ENCODE data around the gene CISTR. TPM values are rescaled to one million over a fixed set of nuclear protein-coding genes. Genes with fewer than 3 reads are reported as not detected.

CISTR gene
- total RNA-seq, 4 donors from 2014 or later: not detected

- intact Hi-C loops (cut with DNase I): no loop called here
- no peak for DNase-seq
- no peak overlapping the region for H3K27ac ChIP-seq
- H3K9me3 ChIP-seq: no peaks in the 10 kb centered on the region
- peaks cover 7 to 23% (median 19%) of the 10 kb centered on the region in 3 donors for H3K4me1 ChIP-seq
- TF ChIP-seq, protein P1, sequence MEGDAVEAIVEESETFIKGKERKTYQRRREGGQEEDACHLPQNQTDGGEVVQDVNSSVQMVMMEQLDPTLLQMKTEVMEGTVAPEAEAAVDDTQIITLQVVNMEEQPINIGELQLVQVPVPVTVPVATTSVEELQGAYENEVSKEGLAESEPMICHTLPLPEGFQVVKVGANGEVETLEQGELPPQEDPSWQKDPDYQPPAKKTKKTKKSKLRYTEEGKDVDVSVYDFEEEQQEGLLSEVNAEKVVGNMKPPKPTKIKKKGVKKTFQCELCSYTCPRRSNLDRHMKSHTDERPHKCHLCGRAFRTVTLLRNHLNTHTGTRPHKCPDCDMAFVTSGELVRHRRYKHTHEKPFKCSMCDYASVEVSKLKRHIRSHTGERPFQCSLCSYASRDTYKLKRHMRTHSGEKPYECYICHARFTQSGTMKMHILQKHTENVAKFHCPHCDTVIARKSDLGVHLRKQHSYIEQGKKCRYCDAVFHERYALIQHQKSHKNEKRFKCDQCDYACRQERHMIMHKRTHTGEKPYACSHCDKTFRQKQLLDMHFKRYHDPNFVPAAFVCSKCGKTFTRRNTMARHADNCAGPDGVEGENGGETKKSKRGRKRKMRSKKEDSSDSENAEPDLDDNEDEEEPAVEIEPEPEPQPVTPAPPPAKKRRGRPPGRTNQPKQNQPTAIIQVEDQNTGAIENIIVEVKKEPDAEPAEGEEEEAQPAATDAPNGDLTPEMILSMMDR (IDR thresholded peaks at IDR 0.05): no peak
- no peak for TF ChIP-seq POLR2A (IDR thresholded peaks at IDR 0.05)
- no peak overlapping the region for H3K4me3 ChIP-seq
- peaks cover 0 to 6% (median 0%) of the 10 kb centered on the region in 4 donors for H3K27me3 ChIP-seq
- H3K36me3 ChIP-seq: peaks cover 0 to 4% (median 0%) of the 10 kb centered on the region in 3 donors
Measured at GRCh38 chr12:53729644-53730043, 22.1 kb downstream of the CISTR start.

DNA sequence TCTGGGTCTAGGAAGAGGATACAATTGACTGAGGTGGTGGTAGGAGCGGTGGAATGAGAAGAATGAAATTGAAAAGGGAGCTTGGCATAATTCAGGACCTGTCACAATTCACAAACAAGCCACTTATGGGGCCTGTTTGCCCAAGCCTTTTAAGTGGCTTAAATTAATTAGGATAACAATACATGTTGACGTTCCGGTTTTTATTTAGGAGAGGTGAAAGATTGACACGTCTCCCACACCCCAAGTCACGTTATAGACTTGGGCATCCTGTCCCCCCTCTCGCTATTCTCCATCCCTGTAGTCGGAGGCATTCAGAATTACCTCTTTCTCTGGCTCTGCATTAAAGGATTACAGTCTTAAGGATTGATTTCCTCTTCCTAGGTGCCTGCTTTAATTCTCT, 23.6 kb downstream of the CISTR start:
- intact Hi-C loops (cut with DNase I): no loop called here
- H3K36me3 ChIP-seq: peaks cover 5 to 18% (median 9%) of the 10 kb centered on the region in 3 donors
- peaks cover 7 to 23% (median 19%) of the 10 kb centered on the region in 3 donors for H3K4me1 ChIP-seq
- H3K4me3 ChIP-seq: peak overlapping the region in 2 of 4 donors; percentile 73 to 87
- DNase-seq: no peak
- WGBS, 2 donors: 54 to 65% methylated on average over 7 of the region's 7 CpGs
- peak overlapping the region in 3 of 4 donors; percentile 77 to 93 (median 87) for H3K27ac ChIP-seq
- H3K27me3 ChIP-seq: no peaks in the 10 kb centered on the region
- no peaks in the 10 kb centered on the region for H3K9me3 ChIP-seq
- no peak for TF ChIP-seq POLR2A (IDR thresholded peaks at IDR 0.05)
- TF ChIP-seq, protein P1 (IDR thresholded peaks at IDR 0.05): no peak

DNA sequence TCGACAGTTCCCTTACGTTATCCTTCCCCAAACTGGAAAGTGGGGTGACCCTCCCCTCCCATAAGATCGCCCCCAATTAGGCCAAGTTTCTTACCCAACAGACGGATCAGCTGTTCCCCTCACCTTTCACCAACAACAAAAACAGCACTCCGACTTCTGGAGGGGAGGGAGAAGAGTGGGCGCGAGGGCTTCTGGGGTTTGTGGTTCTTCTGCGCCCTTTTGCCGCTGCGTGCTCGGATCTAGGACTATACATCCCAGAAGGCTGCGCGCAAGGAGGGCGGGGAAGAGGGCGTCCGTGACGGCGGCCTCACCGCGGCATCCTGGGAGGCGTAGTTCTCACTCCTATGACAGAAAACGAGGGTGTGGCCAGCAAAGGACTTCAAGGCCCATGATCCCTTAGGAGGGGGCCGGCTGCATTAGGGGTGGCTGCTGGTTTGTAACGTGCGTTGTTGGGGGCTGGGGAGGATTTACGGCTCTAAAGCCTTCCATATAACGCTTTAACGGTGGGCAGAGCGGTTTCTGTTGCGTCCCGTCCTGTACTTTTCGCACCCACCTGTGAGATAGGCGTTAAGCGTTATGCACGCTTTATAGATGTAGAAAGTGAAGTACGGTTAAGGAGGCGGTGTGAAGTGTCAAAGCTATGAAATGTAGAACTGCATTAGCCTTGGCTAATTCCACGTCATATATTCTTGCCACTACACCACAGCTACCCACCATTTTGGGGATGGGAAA, 24.3 kb downstream of the CISTR start, which contains the start of gene CALCOCO1:
Gene CALCOCO1 (minus strand): TSS at position 143 of the 732 bp plus-strand sequence. CDS start 2,210 bp downstream, outside the sequence.
- Histone ChIP-seq H3K36me3 (peaks cover 7 to 26% (median 13%) of the 10 kb centered on the region in 3 donors), H3K27ac (peak within 1 kb of the TSS; percentile 77 to 93 (median 84)), H3K27me3 (no peaks in the 10 kb centered on the region), H3K9me3 (no peaks in the 10 kb centered on the region), H3K4me3 (peak within 1 kb of the TSS; percentile 54 to 90 (median 80)), H3K4me1 (peaks cover 7 to 23% (median 19%) of the 10 kb centered on the region in 3 donors)
- intact Hi-C loops (cut with DNase I): no loop called here
- peak; percentile 94 for DNase-seq
- TF ChIP-seq, protein P1 (IDR thresholded peaks at IDR 0.05): peak in 1 of 6 experiments; percentile 28
- peak in 3 of 4 donors; percentile 3 to 73 (median 3) for TF ChIP-seq POLR2A (IDR thresholded peaks at IDR 0.05)
- 0 to 2% methylated on average over 17 to 30 of the region's 38 CpGs for WGBS, 2 donors

DNA sequence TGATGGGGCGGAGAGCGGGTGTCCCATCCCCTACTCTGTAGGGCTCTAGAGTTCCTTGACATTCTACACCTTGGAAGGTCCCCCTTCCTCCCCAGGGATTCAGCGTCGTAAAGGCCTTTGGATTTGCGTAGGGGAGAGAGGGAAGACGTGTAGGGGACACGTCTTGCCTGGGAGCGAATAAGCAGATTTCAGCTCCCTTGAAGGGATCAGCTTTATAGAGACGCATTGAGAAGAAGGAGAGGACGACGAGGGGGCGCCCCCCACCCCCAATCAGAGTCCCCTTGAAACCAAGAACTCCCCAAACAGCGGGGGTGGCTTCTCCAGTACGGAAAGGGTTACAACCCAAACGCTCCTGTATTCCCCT, 24.9 kb downstream of the CISTR start:
- H3K27ac ChIP-seq: peak overlapping the region; percentile 77 to 93 (median 84)
- DNase-seq: no peak
- WGBS, 2 donors: 3 to 4% methylated on average over 8 to 12 of the region's 15 CpGs
- peak overlapping the region; percentile 54 to 90 (median 80) for H3K4me3 ChIP-seq
- intact Hi-C loops (cut with DNase I): no loop called here
- no peaks in the 10 kb centered on the region for H3K9me3 ChIP-seq
- TF ChIP-seq POLR2A (IDR thresholded peaks at IDR 0.05): peak in 1 of 4 donors; percentile 17
- TF ChIP-seq, protein P1 (IDR thresholded peaks at IDR 0.05): no peak
- H3K27me3 ChIP-seq: no peaks in the 10 kb centered on the region
- H3K4me1 ChIP-seq: peaks cover 7 to 23% (median 19%) of the 10 kb centered on the region in 3 donors
- peaks cover 12 to 31% (median 19%) of the 10 kb centered on the region in 3 donors for H3K36me3 ChIP-seq

GRCh38 chr12:53726341-53726740, 25.4 kb downstream of the CISTR start:
- 8 to 20% methylated on average over 2 of the region's 2 CpGs for WGBS, 2 donors
- TF ChIP-seq POLR2A (IDR thresholded peaks at IDR 0.05): no peak
- TF ChIP-seq, protein P1 (IDR thresholded peaks at IDR 0.05): no peak
- Histone ChIP-seq H3K27ac (peak overlapping the region in 3 of 4 donors; percentile 77 to 93 (median 87)), H3K4me1 (peaks cover 7 to 23% (median 19%) of the 10 kb centered on the region in 3 donors), H3K9me3 (no peaks in the 10 kb centered on the region), H3K36me3 (peaks cover 14 to 37% (median 25%) of the 10 kb centered on the region in 3 donors), H3K27me3 (no peaks in the 10 kb centered on the region), H3K4me3 (peak overlapping the region; percentile 54 to 90 (median 80))
- DNase-seq: no peak
- intact Hi-C loops (cut with DNase I): no loop called here
